ENCODE measurements around the gene SH3BP4. TPM values are rescaled to one million over a fixed set of nuclear protein-coding genes. Genes with fewer than 3 reads are reported as not detected.

SH3BP4 gene
- total and polyA plus RNA-seq, 2 donors (not counting 1 experiment from before 2014, with no cell fraction given) = 1.00 to 1.3 TPM

DNA sequence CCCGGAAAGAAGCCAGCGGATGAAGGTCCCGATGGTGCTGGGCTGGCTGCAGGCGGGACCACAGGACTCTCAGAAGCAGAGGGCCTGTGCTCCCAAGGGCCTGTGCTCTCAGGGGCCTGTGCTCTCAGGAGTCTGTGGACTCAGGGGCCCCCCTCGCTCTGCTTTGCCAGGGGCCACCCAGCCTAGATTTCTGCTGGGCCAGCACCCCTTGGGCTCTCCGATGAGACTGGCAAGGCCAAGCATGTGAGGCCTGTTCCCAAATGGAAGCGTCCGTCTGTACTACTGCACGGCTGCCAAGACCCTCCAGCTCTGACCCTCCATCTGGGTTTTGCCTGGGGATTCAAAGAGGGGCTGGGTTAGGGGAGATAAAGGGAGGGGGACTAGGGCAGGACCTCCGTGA is 54.6 kb downstream of the SH3BP4 start:
- intact Hi-C loops (cut with micrococcal nuclease) = no loop called here
- CTCF ChIA-PET = no interaction called here
- H3K79me2 ChIP-seq (ENCODE audit: control insufficient read depth, insufficient read depth, low read length) = no peaks in the 10 kb centered on the region

DNA sequence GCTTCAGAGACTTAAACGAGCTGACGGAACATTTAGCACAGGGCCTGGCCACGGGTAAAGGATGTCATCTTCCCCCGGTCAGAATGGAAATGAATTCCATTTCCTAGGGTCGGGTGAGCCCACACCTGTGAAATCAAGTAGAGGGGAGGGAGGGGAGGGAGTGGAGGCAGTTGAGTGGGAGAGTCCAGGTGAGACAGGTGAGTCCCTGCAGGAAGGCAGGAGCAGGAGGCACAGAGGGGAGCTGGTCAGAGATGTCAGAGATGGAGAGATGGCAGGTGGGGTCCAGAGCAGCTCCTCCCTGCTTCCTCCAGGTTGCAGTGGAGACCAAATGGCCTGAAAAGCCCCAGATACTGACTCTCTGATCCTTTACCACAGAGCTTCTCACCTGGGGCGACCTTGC is 55.2 kb downstream of the SH3BP4 start:
- H3K9me3 Mint-ChIP-seq (ENCODE audit: insufficient read depth) = no peaks in the 10 kb centered on the region
- H3K4me1 Mint-ChIP-seq = no peaks in the 10 kb centered on the region
- ChIA-PET POLR2A (no interaction called here), CTCF (no interaction called here)
- H3K27me3 ChIP-seq (replicated peaks in 1 of 4; ENCODE audit: control extremely low read depth in 1 of 4, control insufficient read depth in 3 of 4, insufficient read depth in 4 of 4, low read length in 3 of 4) = no peaks in the 10 kb centered on the region
- no peak overlapping the region for H3K9ac ChIP-seq (ENCODE audit: low read length)
- intact Hi-C loops (cut with micrococcal nuclease) = no loop called here
- no peak overlapping the region for H3K4me2 ChIP-seq (replicated peaks; ENCODE audit: low read depth, low read length, poor library complexity, severe bottlenecking)
- H3K4me1 ChIP-seq (ENCODE audit: control insufficient read depth in 2 of 2, insufficient read depth in 2 of 2, low read length in 2 of 2) = no peaks in the 10 kb centered on the region
- no peak for DNase-seq
- no peaks in the 10 kb centered on the region for H3K79me2 ChIP-seq (ENCODE audit: control insufficient read depth, insufficient read depth, low read length)
- H3K4me3 ChIP-seq (ENCODE audit: control extremely low read depth in 1 of 5, extremely low read depth in 1 of 5, insufficient read depth in 1 of 5, low read depth in 2 of 5, low read length in 4 of 5) = no peak overlapping the region
- no peak overlapping the region for H3K4me3 Mint-ChIP-seq
- no peaks in the 10 kb centered on the region for H4K20me1 ChIP-seq (ENCODE audit: control insufficient read depth, insufficient read depth, low read length, poor library complexity, severe bottlenecking)
- WGBS (ENCODE audit: insufficient coverage) = 74% methylated on average over 3 of the region's 6 CpGs
- H3K27ac ChIP-seq (ENCODE audit: low read length in 2 of 2) = no peak overlapping the region
- TF ChIP-seq, protein P1, sequence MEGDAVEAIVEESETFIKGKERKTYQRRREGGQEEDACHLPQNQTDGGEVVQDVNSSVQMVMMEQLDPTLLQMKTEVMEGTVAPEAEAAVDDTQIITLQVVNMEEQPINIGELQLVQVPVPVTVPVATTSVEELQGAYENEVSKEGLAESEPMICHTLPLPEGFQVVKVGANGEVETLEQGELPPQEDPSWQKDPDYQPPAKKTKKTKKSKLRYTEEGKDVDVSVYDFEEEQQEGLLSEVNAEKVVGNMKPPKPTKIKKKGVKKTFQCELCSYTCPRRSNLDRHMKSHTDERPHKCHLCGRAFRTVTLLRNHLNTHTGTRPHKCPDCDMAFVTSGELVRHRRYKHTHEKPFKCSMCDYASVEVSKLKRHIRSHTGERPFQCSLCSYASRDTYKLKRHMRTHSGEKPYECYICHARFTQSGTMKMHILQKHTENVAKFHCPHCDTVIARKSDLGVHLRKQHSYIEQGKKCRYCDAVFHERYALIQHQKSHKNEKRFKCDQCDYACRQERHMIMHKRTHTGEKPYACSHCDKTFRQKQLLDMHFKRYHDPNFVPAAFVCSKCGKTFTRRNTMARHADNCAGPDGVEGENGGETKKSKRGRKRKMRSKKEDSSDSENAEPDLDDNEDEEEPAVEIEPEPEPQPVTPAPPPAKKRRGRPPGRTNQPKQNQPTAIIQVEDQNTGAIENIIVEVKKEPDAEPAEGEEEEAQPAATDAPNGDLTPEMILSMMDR (IDR thresholded peaks at IDR 0.05) = no peak
- no peak for TF ChIP-seq EZH2 (IDR thresholded peaks at IDR 0.05; ENCODE audit: borderline replicate concordance, insufficient read depth, low read depth, low read length, poor library complexity, severe bottlenecking)
- H2AFZ ChIP-seq (ENCODE audit: insufficient read depth, low read depth, low read length, poor library complexity, severe bottlenecking) = no peak overlapping the region
- no peak for ATAC-seq (ENCODE audit: low read depth)
- H3K9me3 ChIP-seq (ENCODE audit: control extremely low read depth in 1 of 3, control insufficient read depth in 2 of 3, insufficient read depth in 1 of 3, low read length in 2 of 3) = peaks cover 0 to 4% (median 0%) of the 10 kb centered on the region in 3 donors
- H3K36me3 ChIP-seq (replicated peaks in 1 of 2; ENCODE audit: control extremely low read depth in 1 of 2, control insufficient read depth in 1 of 2, extremely low read depth in 1 of 2, insufficient read depth in 2 of 2, low read length in 1 of 2) = no peaks in the 10 kb centered on the region
- no peaks in the 10 kb centered on the region for H3K27me3 Mint-ChIP-seq
- H3K27ac Mint-ChIP-seq = no peak overlapping the region

More for the DNA sequence above, 54.6 kb downstream of the SH3BP4 start:
- Mint-ChIP-seq H3K4me3 (no peak overlapping the region), H3K9me3 (ENCODE audit: insufficient read depth) (no peaks in the 10 kb centered on the region), H3K27ac (no peak overlapping the region), H3K4me1 (no peaks in the 10 kb centered on the region), H3K27me3 (no peaks in the 10 kb centered on the region)
- POLR2A ChIA-PET = no interaction called here
- Histone ChIP-seq H3K27ac (ENCODE audit: low read length in 2 of 2) (no peak overlapping the region), H3K36me3 (replicated peaks in 1 of 2; ENCODE audit: control extremely low read depth in 1 of 2, control insufficient read depth in 1 of 2, extremely low read depth in 1 of 2, insufficient read depth in 2 of 2, low read length in 1 of 2) (no peaks in the 10 kb centered on the region), H4K20me1 (ENCODE audit: control insufficient read depth, insufficient read depth, low read length, poor library complexity, severe bottlenecking) (no peaks in the 10 kb centered on the region), H3K27me3 (replicated peaks in 1 of 4; ENCODE audit: control extremely low read depth in 1 of 4, control insufficient read depth in 3 of 4, insufficient read depth in 4 of 4, low read length in 3 of 4) (no peaks in the 10 kb centered on the region), H3K9me3 (ENCODE audit: control extremely low read depth in 1 of 3, control insufficient read depth in 2 of 3, insufficient read depth in 1 of 3, low read length in 2 of 3) (peaks cover 0 to 4% (median 0%) of the 10 kb centered on the region in 3 donors), H3K4me2 (replicated peaks; ENCODE audit: low read depth, low read length, poor library complexity, severe bottlenecking) (no peak overlapping the region), H3K4me3 (ENCODE audit: control extremely low read depth in 1 of 5, extremely low read depth in 1 of 5, insufficient read depth in 1 of 5, low read depth in 2 of 5, low read length in 4 of 5) (no peak overlapping the region), H3K9ac (ENCODE audit: low read length) (no peak overlapping the region), H3K4me1 (ENCODE audit: control insufficient read depth in 2 of 2, insufficient read depth in 2 of 2, low read length in 2 of 2) (no peaks in the 10 kb centered on the region), H2AFZ (ENCODE audit: insufficient read depth, low read depth, low read length, poor library complexity, severe bottlenecking) (no peak overlapping the region)
- ATAC-seq (ENCODE audit: low read depth) = no peak
- TF ChIP-seq EZH2 (IDR thresholded peaks at IDR 0.05; ENCODE audit: borderline replicate concordance, insufficient read depth, low read depth, low read length, poor library complexity, severe bottlenecking) = no peak
- TF ChIP-seq, protein P1 (IDR thresholded peaks at IDR 0.05) = no peak
- DNase-seq = no peak
- 92% methylated on average over 9 of the region's 10 CpGs for WGBS (ENCODE audit: insufficient coverage)
